ENCODE measurements around the gene UMODL1.
"Not testable (repeated sequence)": the region's sequence is repeated elsewhere in the genome, so short reads cannot be mapped to it uniquely, and the experiment has no call there.

Gene UMODL1

DNA sequence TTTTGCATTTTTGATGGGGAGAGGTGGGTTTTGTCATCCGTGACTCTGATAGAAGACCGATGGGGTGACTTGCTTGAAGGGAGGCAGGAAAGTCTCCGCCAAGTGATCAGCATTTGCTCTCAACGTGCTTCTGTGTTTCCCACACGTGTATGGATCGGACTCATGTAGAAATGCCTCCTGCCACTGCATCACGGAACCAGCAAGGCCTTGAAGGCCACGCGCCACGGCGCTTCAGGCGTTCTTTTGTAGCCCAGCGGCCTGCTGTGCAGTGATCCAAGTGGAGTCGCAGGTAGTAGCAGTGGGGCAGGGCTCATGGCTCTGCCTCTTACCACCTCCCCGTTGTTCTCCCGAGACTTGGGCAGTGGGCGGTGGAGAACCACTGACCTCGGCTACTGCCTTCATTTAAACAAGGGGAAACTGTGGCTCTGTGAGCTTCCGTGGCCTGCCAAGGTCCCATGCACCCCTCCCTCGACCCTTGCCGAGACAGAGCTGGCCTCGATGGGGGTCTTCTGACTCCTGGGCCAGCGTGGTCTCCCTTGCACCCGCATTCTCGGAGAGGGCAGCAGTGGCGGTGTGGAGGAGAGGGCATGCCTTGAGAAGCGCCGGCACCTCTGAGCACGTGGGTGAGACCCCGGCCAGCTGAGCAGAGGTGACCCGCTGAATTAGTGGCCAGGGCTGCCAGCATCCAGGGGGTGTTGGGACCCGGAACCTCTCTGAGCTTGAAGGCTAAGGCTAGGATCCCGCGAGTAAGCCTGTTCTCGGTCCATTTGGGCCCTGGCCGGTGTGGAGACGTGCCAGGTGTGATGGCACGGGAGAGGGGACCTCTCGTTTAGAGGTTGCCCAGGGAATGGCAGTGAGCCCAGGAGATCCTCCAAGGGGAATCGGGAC, 101.7 kb downstream of the UMODL1 start:
- DNase-seq: no peak

DNA sequence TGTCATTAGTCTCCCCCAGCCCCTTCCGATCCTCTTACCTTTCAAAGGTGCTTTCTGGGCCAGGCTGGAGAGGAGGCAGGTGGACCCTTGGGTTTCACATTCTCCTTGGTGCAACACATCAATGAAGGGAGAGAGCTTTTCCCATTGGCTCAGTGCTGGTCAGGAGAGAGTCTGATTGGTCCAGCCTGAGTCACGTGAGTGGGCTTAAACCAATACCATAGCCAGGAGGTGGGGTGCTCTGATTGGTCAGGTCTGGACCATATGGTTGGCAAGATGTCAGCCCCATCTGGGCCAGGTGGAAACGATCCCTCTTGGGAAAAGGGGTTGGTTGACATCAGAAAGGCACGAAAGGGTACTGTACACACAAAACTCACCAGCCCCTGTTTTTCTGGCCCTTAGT, 103.1 kb downstream of the UMODL1 start:
- DNase-seq: no peak

DNA sequence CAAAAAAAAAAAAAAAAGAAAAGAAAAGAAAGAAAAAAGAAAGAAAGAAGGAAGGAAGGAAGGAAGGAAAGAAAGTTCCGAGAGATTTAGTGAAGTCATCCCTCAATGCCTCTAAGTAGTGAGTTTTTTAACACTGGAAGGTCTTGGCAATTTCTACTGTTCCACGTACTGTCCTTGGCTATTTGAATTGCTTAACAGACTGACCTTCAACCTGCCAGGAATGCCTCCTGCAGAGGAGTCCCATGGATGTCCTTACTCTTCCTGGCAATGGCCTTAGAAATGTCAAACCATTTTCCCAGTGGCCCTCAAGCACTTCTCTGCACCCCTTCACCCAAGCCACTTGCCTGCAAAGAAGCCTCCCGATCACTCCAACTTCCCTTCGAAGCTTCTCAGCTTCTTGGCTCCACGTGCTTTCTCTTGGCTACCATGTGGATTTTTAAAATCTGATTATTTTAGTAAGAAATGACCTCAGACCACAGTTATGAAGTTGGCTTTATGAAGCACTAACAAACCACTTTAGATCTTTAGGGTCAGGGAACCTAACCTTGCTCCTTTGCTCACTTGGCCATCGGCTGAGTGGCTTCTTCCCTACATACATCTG, 104.1 kb downstream of the UMODL1 start:
- no peak for DNase-seq

DNA sequence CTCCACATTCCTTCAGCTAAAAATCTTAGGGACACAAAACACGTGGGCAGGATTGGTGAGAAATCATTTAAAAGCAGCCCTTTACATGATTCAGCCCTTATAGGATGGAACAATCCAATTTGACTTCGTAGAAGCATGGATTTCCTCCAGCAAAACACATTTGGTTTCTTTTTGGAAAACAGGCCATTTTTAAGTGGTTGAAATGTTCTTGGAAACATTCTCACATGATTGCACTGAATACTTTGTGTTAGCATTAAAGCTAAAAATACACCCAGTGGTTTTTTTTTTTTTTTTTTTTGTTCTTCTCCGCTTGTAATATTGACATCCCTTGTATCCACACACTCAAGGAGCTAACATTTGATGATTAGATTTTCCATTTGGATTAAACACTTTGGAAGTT, 105.7 kb downstream of the UMODL1 start:
- DNase-seq: no peak

DNA sequence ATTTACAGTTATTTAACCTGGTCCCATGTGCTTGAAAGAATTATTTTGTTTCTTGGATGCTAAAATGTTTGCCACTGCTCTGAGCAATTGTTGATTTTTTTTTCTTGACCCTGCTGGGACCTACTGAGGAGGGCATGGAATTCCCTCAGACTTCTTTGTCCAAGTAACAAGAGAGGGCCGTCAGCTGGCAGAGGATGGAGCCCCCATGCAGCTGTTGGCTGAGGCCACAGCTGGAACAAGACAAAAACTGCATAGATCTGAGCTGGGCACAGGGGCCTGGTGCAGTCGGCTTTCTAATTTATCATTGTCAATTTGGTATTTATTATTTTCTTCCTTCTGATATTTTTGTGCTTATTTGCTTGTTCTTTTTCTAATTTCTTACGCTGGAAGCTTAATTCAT, 108.2 kb downstream of the UMODL1 start:
- DNase-seq: no peak

DNA sequence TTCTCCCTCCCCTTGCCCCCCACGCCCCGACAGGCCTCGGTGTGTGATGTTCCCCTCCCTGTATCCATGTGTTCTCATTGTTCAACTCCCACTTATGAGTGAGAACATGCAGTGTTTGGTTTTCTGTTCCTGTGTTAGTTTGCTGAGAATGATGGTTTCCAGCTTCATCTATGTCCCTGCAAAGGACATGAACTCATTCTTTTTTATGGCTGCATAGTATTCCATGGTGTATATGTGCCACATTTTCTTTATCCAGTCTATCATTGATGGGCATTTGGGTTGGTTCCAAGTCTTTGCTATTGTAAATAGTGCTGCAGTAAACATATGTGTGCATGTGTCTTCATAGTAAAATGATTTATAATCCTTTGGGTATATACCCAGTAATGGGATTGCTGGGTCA, 108.9 kb downstream of the UMODL1 start:
- not testable (repeated sequence) for DNase-seq

DNA sequence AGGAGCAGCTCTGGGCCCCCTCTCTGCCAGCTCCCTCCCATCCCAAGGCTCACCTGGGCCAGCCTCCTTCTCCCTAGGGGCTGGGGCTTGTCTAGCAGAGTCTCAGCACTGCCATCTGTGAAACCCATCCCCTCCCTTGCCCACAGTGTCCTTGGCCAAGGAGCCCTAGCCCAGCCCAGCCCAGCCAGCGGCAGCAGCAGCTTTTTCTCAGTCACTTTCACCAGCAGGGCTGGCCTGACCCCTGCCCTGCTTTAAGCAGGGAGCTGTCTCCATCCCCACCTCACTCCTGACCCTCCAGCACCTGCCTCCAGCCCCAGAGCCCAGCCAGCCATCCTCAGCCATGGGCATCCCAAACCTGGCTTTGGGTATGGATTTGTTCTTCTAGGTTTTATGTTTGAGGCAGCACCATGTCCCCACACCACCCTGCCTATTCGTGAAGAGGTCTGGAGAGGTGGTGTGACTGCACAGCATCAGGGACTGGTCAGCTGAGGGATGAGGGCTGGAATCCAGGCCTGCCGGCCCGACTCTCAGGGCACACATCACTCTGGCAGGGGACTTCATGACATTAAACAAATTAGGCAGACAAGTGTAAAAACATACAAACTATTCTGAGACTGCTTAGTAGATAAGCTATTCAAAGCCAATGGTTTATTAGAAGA, 111.7 kb downstream of the UMODL1 start:
- no peak for DNase-seq

DNA sequence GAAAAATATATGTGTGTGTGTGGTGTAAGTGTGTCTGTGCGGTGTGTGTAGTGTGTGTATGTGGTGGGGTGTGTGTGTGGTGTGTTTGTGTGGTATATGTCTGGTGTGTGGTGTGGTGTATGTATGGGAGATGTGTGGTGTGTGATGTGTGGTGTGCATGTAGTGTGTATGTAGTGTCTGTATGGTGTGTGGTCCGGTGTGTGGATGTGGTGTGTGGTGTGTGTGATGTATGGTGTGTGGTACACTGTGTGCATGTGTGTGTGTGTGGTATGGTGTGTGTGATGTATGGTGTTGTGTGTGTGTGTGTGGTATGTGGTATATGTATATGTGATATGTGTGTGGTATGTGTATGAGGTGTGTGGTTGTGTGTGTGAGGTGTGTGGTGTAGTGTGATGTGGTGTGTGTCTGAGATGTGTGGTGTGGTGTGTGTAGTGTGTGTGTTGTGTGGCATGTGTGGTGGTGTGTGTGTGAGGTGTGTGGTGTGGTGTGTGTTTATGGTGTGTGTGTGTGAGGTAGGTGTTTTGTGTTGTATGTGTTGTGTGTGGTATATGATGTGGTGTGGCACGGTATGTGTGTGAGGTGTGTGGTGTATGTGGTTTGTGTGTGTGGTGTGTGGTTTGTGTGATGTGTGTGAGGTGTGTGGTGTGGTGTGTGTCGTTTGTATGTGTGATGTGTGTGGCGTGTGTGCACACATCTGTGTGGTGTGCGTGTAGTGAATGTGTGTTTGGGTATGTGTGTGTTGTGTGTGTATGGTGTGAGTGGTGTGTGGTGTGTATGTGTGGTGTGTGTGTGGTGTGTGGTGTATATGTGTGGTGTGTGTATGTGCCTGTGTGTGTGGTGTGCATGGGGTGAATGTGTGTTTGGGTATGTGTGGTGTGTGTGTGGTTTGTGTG, 112.5 kb downstream of the UMODL1 start:
- DNase-seq: no peak

DNA sequence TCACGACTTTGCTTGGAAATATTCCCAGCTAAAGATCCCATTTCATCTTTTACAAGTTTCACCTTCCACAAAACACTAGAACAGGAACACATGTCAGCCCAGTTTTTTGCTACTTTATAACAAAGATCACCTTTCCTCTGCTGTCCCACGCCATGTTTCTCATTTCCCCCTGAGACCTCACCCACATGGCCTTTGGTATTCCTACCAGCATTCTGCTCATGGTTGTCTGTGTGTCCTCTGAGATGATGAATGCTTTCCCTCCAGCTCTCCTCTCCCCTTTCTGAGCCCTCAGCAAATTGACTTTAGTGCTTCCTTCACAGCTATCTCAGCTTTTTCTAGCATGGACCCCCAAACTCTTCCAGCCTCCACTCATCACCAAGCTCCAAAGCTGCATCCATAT, 115.5 kb downstream of the UMODL1 start:
- DNase-seq: no peak

DNA sequence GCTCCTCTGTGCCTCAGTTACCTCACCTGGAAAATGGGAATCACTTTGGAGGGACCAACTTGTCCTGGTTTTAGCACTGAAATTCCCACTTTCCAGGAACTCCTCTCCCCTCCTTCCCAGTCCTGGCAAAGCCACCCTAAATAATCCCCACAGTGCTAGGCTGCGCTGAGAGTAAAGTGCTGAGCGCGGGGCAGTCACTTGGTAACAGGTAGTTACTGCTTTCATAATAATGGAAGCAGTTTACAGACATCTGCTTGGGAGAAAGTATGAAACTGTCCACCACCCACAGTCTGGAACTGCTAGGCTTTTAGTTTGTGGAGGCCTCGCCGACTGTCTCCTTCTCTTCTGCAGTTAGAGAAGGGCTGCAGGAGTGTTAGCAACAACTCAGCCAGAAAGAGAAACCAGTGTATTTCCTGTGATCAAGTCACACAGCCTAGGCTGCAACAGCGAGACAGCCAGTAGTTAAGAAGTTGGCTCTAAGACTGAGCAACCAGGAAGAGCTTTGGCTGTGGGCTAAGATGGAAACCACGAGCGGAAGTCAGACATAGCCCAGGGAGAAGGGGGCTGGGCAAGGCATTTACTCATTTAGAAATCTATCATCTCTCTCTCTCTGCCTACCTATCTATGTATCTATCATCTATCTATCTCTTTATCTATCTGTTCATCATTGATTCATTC, 117.0 kb downstream of the UMODL1 start:
- DNase-seq: peak; percentile 23 to 65 (median 46)

DNA sequence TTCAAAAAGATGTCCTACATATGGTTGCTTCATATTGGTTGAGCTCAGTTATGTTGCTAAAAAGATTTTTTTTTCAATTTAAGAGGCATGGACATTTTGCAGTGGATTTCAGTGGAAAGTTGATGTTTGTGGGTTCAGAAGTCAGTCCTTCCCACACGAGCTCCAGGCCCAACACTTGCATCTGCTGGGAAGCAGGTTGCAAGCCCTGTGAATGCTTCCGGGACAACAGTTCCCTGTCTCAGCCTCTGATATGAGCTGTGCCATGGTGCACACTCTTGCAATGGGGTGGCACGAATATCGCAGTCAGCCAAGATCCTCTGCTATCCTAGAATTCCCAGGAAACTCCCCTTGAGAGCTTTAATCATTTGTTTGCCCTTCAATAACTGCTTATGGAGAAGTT, 117.5 kb downstream of the UMODL1 start:
- DNase-seq: no peak

DNA sequence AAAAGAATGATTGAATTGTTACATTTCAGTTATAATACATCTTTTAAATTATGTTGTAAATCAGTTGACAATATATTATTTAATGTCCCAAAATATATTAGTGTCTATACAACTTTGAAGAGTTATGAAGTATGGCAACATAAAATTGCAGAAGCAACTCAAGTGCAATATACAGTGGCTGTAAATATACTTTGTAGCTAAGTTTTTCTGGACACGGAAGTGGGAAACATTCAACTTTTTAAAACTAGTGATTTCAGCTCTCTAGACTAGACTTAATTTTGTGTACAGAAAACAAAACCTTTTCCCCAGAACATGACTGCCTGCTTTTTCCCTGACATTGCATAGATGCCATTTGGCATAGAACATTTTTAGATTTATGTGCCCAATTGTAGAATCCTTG, 118.3 kb downstream of the UMODL1 start:
- no peak for DNase-seq

DNA sequence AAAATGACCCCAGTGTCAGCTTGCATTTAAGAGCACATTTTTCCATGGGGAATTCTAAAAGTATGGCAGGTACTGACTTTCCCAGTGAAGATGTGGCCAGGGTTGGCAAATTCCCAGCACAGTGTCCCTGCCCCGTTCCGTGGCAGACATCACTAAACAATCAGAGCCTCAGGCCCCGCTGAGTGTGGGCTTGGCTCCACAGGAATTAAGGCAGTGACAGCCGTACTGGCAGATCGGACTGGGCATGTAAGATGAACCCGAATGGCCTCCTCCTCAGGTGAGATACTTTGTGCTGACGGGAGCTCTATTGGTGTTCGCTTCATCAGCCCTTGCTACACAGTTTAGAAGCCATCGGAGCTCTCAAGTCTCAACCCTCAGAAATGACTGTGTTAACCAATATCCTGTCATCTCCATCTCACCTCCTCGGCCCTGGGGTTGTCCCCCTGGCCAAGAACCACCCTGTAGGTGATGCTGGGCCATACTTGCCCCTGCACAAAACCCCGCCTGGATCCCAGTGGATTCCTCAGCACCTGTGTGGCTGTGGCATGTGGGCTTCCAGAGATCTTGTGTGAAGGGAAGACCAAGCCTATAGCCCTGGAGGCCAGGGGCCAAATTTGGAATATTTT, 118.9 kb downstream of the UMODL1 start:
- no peak for DNase-seq

DNA sequence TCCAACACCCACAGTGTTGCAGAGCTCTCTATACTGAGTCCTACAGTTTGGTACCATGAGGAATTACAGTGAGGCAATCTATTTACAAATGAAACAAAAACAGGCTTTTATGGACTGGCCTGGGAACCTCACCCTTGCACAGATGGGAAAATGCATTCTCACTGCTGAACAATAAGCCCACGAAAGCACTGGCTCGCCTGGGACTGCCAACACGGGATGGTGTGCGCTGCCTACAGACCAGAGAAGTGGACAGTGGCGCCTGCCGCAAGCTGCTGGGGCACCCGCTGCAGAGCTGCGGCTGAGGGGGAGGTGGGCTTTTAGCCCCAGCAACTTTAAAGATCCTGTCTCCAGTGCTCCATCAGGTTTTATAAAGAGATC, 119.4 kb downstream of the UMODL1 start:
- no peak for DNase-seq

DNA sequence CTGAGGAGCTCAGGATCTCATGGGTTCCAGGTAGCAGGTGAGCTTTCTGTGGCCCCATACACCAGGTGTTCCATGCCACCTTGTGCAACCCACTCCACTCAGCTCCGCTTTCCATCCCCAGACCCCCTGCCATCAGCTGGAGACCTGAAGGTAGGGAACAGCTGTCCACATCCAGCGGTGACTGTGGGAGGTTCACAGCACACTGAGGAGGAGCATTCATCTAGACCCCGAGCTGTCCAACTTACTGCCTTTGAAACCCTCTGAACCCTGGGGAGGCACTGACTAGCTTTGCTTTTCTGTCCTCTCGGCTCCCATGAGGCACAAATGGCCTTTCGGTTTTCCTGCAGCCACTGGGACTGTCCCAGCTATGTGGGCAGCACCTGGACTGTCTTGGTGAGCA, 119.9 kb downstream of the UMODL1 start:
- no peak for DNase-seq

DNA sequence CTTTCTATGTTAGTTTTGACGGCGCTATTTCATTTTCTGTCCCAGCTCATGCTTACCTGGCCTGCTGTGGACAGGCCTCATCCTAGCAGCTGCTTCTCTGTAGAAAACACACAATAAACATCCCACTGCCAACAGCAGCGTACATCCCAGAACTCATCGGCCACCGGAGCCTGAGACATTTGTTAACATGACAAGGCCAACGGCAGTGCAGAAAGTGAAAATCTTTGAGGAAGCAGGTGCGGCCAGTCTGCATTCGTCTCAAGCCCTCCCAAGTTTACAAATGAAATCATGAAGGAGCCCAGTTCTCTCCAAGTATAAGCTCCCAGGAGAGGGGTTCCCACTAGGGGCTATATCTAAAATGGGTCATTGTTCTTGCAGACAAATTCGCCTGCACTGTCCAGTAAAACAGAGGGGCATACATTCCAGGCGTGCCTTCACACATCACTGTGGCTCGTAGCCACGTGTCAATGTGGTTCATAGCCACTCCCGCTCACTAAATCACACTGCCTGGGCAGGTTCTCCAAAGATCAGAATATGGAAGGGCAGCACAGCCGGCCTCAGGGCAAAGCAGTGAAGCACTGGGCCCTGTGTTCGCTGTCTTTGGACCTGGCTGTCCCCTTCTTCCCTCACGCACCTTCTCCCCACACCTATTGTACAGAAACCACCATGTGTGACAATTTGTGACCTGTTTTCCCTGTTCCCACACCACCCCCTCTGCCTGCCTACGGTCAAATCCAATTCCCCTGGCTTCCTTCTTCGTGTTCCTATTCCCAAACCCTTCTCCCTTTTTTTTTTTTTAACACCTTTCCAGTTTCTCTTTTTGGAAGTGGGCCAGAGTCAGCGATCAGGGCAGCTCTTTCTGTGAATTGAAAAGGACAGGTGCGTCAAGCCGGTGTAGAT, 120.8 kb downstream of the UMODL1 start:
- no peak for DNase-seq
